Left renal pelvis (tissue), 4 donors: ENCODE measurements around the gene MROH2A. TPM values are rescaled to one million over a fixed set of nuclear protein-coding genes. Genes with fewer than 3 reads are reported as not detected.

ENCODE experiments used
- DNase-seq, 4 donors: peaks; one replicate each; pipeline ENCODE4 v3.0.0-alpha.2; 2013; ENCODE audit warnings: low read depth in 4 of 4, low spot score in 3 of 4
- polyA plus RNA-seq, 4 donors: library from polyadenylated mRNA; unstranded; fragments of 120-200 nt; gene quantifications; one replicate each; pipeline ENCODE4 v1.2.1, GENCODE V29; 2013; ENCODE audit not compliant: insufficient read length in 4 of 4

Gene MROH2A
- polyA plus RNA-seq, 4 donors = 0.13 to 0.40 (median 0.14) TPM; not detected in 1

- no peak for DNase-seq
Observed at GRCh38 chr2:233760043-233760442, 18.1 kb upstream of the MROH2A start, which contains the start of gene UGT1A1. Gene UGT1A1 (plus strand): TSS chr2:233760270. CDS start chr2:233760288, 18 bp downstream.

GRCh38 chr2:233761040-233761769, 16.9 kb upstream of the MROH2A start:
- DNase-seq = no peak

GRCh38 chr2:233764264-233764663, 13.9 kb upstream of the MROH2A start:
- DNase-seq = no peak

- DNase-seq = no peak
Observed at GRCh38 chr2:233764761-233765160, 13.4 kb upstream of the MROH2A start.

- DNase-seq = no peak
Observed at GRCh38 chr2:233766416-233766815, 11.7 kb upstream of the MROH2A start.

GRCh38 chr2:233768076-233768475, 10.1 kb upstream of the MROH2A start:
- no peak for DNase-seq

DNA sequence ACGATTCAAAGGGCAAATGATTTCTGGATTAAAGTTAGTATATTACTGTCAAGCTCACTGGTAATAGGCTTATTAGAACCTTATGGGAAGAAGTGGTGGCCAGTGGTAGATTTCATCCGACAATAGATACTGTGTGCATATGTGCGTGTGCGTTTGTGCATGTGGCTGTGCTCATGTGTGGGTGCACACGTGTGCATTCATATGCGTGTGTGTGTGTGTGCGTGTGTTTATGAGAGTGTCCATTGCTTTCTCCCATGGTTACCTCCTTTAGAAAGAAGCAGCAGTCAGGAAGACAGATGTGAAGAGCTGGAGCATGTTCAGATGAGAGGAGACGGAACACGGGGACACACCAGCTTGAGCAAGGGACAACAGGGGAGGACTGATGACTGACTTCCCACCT, 8.9 kb upstream of the MROH2A start:
- no peak for DNase-seq

- DNase-seq = no peak
Observed at GRCh38 chr2:233772153-233772552, 6.0 kb upstream of the MROH2A start.

- DNase-seq = no peak
Observed at GRCh38 chr2:233772583-233772982, 5.5 kb upstream of the MROH2A start.

DNA sequence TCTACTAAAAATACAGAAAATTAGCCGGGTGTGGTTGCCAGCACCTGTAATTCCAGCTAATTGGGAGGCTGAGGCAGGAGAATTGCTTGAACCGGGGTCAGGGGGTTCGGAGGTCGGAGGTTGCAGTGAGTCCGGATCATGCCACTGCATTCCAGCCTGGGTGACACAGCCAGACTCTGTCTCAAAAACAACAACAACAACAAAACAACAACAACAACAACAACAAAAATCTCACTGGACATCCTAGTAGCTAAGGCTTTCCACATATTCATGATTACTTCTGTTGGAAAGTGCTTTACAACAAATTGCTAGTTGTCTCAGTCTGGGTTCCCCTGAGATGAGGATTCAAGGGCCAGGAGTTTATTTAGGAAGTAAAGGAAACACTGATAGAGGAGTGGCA, 4.3 kb upstream of the MROH2A start:
- no peak for DNase-seq

- DNase-seq = no peak
Observed at GRCh38 chr2:233775414-233775813, 2.7 kb upstream of the MROH2A start.

- DNase-seq = no peak
Observed at GRCh38 chr2:233779722-233780121, 1.6 kb downstream of the MROH2A start.

DNA sequence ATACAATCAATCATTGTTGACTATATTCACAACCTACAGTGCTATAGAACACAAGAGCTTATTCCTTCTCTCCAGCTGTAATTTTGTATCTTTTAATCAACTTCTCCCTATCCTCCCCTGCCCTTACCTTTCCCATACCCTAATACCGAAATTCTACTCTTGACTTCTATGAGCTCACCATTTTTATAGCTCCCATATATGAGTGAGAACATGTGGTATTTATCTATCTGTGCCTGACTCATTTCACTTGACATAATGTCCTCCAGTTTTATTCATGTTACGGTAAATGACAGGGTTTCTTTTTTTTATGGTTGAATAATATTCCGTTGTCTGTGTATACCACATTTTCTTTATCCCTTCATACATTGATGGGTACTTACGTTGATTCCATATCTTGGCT, 2.6 kb downstream of the MROH2A start:
- no peak for DNase-seq

DNA sequence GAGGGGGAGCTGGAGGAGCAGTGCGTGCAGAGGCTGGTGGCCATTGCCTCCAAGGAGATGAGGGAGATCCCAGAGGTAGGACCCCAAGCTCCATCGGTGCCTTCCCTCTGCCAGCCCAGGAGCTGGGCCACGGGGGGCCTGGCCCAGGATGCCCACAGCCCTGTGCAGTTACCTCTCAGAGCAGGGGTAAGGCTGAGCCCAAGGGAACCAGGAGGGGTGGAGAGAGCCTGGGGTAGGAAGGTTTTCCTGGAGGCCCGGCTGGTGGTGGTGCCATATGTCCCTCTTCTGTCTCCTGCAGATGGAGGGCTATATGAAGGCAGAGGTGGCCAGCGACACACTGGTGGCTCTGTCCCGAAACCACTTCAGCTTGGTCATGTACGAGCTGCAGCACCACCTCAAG, 11.4 kb downstream of the MROH2A start:
- no peak for DNase-seq

- DNase-seq = no peak
Observed at GRCh38 chr2:233791151-233791882, 13.2 kb downstream of the MROH2A start.

- no peak for DNase-seq
Observed at GRCh38 chr2:233791883-233792329, 13.8 kb downstream of the MROH2A start.

- DNase-seq = no peak
Observed at GRCh38 chr2:233792720-233793119, 14.6 kb downstream of the MROH2A start.

DNA sequence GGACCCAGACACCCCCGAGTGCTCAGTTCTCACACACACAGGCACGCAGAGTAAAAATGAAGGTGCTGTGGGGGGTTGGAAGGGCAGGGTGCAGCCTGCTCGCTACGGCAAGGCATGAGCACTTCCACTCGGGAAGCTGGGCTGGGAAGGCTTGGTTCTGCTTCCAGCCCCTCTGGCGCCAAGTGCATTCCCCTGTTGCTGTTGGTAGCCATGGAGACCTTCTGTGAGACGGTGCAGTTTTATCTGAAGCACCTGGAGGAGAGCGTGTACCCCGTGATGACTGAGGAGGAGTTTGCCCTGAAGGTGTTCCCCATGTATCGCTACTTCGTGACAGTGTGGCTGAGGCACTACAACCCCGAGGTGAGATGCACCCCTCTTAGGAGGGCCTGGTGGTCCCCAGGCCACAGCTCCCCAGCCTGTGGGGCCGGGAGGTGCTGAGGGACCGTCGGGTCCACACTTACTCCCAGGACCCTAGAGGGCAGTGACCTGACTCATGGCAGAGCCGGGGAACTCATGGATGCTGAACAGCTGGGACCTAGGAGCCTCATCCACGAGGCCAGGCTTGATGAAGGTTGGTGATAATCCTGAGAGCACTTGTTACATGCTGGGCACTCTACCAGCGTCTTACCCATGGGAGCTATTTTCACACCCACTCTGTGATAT, 15.5 kb downstream of the MROH2A start:
- DNase-seq = no peak

- DNase-seq = no peak
Observed at GRCh38 chr2:233794128-233794658, 16.1 kb downstream of the MROH2A start.

- no peak for DNase-seq
Observed at GRCh38 chr2:233795735-233796171, 17.6 kb downstream of the MROH2A start.

GRCh38 chr2:233796254-233796653, 18.1 kb downstream of the MROH2A start:
- DNase-seq = no peak
